Measurements from ENCODE around the gene PML.

The PML gene

GRCh38 chr15:74045636-74046274, 51.2 kb downstream of the PML start:
- no peak overlapping the region for H3K27ac ChIP-seq (replicated peaks)
- no peak for DNase-seq (ENCODE audit: low read depth in 1 of 2, low spot score in 1 of 2)
- no peaks in the 10 kb centered on the region for H3K27me3 ChIP-seq (ENCODE audit: insufficient read depth, poor library complexity, severe bottlenecking)
- no peak overlapping the region for H3K4me3 ChIP-seq (replicated peaks; ENCODE audit: insufficient read depth, low read length)
- TF ChIP-seq POLR2AphosphoS5 (IDR thresholded peaks at IDR 0.05; ENCODE audit: low read depth) = no peak
- no peak for TF ChIP-seq CTCF (IDR thresholded peaks at IDR 0.05; ENCODE audit: insufficient read depth, low read length)
- no peak for TF ChIP-seq GABPA (IDR thresholded peaks at IDR 0.05; ENCODE audit: low read depth)
- TF ChIP-seq SPI1 (IDR thresholded peaks at IDR 0.05; ENCODE audit: borderline replicate concordance, low read depth) = no peak
- TF ChIP-seq REST (IDR thresholded peaks at IDR 0.05; ENCODE audit: insufficient replicate concordance, low read depth) = no peak

- TF ChIP-seq CTCF (IDR thresholded peaks at IDR 0.05; ENCODE audit: insufficient read depth, low read length) (no peak), POLR2AphosphoS5 (IDR thresholded peaks at IDR 0.05; ENCODE audit: low read depth) (no peak), GABPA (IDR thresholded peaks at IDR 0.05; ENCODE audit: low read depth) (no peak), SPI1 (IDR thresholded peaks at IDR 0.05; ENCODE audit: borderline replicate concordance, low read depth) (no peak), REST (IDR thresholded peaks at IDR 0.05; ENCODE audit: insufficient replicate concordance, low read depth) (no peak)
- Histone ChIP-seq H3K27ac (replicated peaks) (no peak overlapping the region), H3K27me3 (ENCODE audit: insufficient read depth, poor library complexity, severe bottlenecking) (no peaks in the 10 kb centered on the region), H3K4me3 (replicated peaks; ENCODE audit: insufficient read depth, low read length) (no peak overlapping the region)
- no peak for DNase-seq (ENCODE audit: low read depth in 1 of 2, low spot score in 1 of 2)
Measured at GRCh38 chr15:74046275-74046674, 51.8 kb downstream of the PML start.

- Histone ChIP-seq H3K27ac (replicated peaks) (no peak overlapping the region), H3K4me3 (replicated peaks; ENCODE audit: insufficient read depth, low read length) (no peak overlapping the region), H3K27me3 (ENCODE audit: insufficient read depth, poor library complexity, severe bottlenecking) (no peaks in the 10 kb centered on the region)
- no peak for DNase-seq (ENCODE audit: low read depth in 1 of 2, low spot score in 1 of 2)
- TF ChIP-seq SPI1 (IDR thresholded peaks at IDR 0.05; ENCODE audit: borderline replicate concordance, low read depth) = no peak
- TF ChIP-seq CTCF (IDR thresholded peaks at IDR 0.05; ENCODE audit: insufficient read depth, low read length) = no peak
- TF ChIP-seq POLR2AphosphoS5 (IDR thresholded peaks at IDR 0.05; ENCODE audit: low read depth) = no peak
- TF ChIP-seq REST (IDR thresholded peaks at IDR 0.05; ENCODE audit: insufficient replicate concordance, low read depth) = no peak
- no peak for TF ChIP-seq GABPA (IDR thresholded peaks at IDR 0.05; ENCODE audit: low read depth)
Measured at GRCh38 chr15:74050127-74050526, 55.6 kb downstream of the PML start.
